ENCODE data around the gene AGFG2. TPM values are rescaled to one million over a fixed set of nuclear protein-coding genes. Genes with fewer than 3 reads are reported as not detected.

AGFG2 gene
- total and polyA plus RNA-seq, 8 donors: 21.2 to 34.9 (median 28.1) TPM

GRCh38 chr7:100575746-100576383 is 36.9 kb downstream of the AGFG2 start:
- no peak overlapping the region for H3K4me3 ChIP-seq
- no peak for ATAC-seq
- TF ChIP-seq CTCF (IDR thresholded peaks at IDR 0.05): no peak
- no peaks in the 10 kb centered on the region for H3K9me3 ChIP-seq
- DNase-seq: no peak
- H3K27ac ChIP-seq: no peak overlapping the region
- H3K4me1 ChIP-seq: peaks cover 1 to 16% of the 10 kb centered on the region in 2 donors
- peaks cover 0 to 89% of the 10 kb centered on the region in 2 donors for H3K36me3 ChIP-seq
- intact Hi-C loops (cut with DNase I): no loop called here
- H3K27me3 ChIP-seq: no peaks in the 10 kb centered on the region

DNA sequence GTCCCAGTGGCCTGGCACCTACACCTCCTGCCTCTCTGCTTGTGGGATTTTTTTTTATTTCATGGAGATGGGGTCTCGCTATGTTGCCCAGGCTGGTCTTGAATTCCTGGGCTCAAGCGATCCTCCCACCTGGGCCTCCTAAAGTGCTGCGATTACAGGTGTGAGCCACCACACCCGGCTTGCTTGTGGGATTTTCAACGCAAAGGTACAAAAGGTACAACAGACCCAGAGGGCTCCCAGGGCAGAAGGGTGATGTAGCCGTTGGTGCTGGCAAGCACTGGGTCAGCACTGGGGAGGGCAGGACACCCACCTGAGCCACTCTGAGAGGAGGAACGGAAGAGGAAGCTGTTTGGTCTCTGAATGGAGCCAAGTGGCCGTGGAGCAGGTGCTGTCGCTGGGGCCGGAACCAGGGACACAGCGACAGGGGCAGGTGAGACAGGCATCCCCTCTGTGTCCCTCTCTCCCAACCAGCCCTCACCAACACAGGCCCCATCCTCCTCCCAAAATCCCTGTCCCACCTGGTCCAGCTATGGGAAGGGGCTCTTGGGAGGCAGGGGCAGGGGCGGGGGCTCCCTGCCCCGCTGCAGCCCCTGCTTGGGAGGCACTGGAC is 37.5 kb downstream of the AGFG2 start:
- H3K27me3 ChIP-seq: no peaks in the 10 kb centered on the region
- no peak overlapping the region for H3K4me3 ChIP-seq
- peaks cover 0 to 96% of the 10 kb centered on the region in 2 donors for H3K36me3 ChIP-seq
- H3K27ac ChIP-seq: no peak overlapping the region
- ATAC-seq (no peak), DNase-seq (no peak)
- no peaks in the 10 kb centered on the region for H3K9me3 ChIP-seq
- intact Hi-C loops (cut with DNase I): no loop called here
- H3K4me1 ChIP-seq: peaks cover 0 to 16% of the 10 kb centered on the region in 2 donors
- TF ChIP-seq CTCF (IDR thresholded peaks at IDR 0.05): no peak

DNA sequence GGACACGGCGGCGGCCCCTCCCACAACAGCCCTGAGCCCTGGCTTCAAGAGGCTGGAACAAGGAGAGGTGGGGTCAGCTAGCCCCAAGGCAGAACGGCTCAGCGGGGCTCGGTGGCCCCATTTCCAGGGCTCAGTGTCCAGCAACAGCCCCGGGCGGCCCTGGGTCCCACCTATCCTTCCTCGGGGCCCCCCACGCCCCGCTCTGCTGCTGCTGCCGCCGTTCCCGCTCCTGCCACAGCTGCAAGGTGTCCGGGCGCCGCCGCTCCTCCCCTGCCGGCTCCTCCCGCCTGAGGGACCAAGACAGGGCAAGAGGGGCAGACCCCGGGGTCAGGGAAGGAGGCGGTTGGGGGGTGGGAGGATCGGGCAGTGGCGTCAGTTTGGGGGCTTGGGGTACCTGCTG is 38.1 kb downstream of the AGFG2 start:
- H3K9me3 ChIP-seq: no peaks in the 10 kb centered on the region
- H3K4me3 ChIP-seq: no peak overlapping the region
- H3K27ac ChIP-seq: no peak overlapping the region
- no peaks in the 10 kb centered on the region for H3K27me3 ChIP-seq
- peaks cover 0 to 16% of the 10 kb centered on the region in 2 donors for H3K4me1 ChIP-seq
- peaks cover 0 to 98% of the 10 kb centered on the region in 2 donors for H3K36me3 ChIP-seq
- intact Hi-C loops (cut with DNase I): no loop called here
- ATAC-seq (no peak), DNase-seq (no peak)
- TF ChIP-seq CTCF (IDR thresholded peaks at IDR 0.05): no peak

- Histone ChIP-seq H3K27me3 (no peaks in the 10 kb centered on the region), H3K27ac (no peak overlapping the region), H3K4me1 (peaks cover 2 to 18% of the 10 kb centered on the region in 2 donors), H3K36me3 (peaks cover 0 to 98% of the 10 kb centered on the region in 2 donors), H3K4me3 (no peak overlapping the region), H3K9me3 (no peaks in the 10 kb centered on the region)
- ATAC-seq (no peak), DNase-seq (no peak)
- no peak for TF ChIP-seq CTCF (IDR thresholded peaks at IDR 0.05)
- intact Hi-C loops (cut with DNase I): no loop called here
These were observed 38.5 kb downstream of the AGFG2 start for GRCh38 chr7:100577507-100577906.

DNA sequence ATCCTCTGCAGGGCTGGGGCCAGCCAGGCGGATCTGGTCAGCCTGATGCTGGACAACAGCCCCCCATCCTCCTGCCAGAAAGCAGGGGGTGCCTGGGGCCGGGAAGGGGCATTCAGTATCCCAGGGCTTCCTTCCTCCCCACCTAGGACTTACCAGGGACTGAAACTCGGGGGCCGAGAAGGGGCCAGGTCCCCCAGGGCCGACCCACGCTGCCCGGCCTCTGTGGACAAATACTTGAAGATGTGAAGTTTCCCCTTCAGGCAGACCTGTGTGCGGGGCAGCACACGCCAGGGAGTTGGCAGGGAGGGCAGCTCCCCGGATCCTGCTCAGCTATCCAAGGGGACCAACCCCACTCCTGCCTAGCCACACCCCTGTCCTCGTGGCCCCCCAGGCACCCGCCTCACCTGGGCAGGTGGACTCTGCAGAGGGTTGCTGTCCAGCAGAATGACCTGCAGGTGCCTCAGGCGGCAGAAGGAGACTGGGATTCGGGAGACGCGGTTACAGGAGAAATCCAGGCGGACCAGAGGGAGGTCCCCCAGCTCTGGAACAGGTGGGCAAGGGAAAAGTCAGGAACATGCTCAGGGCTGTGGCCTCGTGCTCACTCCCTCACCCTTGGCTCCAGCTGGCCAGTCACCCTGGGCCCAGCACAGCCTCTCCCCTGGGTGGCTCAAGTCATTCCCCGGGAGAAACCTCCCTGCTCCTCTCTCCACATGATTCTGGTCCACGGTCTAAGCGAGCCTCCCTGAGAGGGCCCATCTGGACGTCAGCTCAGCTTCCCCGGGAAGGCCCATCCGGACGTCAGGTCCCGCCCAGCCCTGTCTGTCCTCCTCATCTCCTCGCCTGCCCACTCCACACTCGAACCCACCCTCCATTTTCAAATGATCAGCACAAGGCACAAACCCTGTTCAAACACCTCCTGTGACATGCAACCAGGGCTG is 39.5 kb downstream of the AGFG2 start:
- H3K4me3 ChIP-seq: no peak overlapping the region
- peaks cover 0 to 89% of the 10 kb centered on the region in 2 donors for H3K36me3 ChIP-seq
- no peaks in the 10 kb centered on the region for H3K27me3 ChIP-seq
- DNase-seq (no peak), ATAC-seq (no peak)
- H3K4me1 ChIP-seq: peaks cover 12 to 28% of the 10 kb centered on the region in 2 donors
- H3K27ac ChIP-seq: no peak overlapping the region
- intact Hi-C loops (cut with DNase I): no loop called here
- H3K9me3 ChIP-seq: no peaks in the 10 kb centered on the region
- TF ChIP-seq CTCF (IDR thresholded peaks at IDR 0.05): no peak
